ENCODE measurements around the gene CDC123. TPM values are rescaled to one million over a fixed set of nuclear protein-coding genes. Genes with fewer than 3 reads are reported as not detected.

Gene CDC123
- total RNA-seq, 1 donor from 2014 or later = 88.5 TPM

DNA sequence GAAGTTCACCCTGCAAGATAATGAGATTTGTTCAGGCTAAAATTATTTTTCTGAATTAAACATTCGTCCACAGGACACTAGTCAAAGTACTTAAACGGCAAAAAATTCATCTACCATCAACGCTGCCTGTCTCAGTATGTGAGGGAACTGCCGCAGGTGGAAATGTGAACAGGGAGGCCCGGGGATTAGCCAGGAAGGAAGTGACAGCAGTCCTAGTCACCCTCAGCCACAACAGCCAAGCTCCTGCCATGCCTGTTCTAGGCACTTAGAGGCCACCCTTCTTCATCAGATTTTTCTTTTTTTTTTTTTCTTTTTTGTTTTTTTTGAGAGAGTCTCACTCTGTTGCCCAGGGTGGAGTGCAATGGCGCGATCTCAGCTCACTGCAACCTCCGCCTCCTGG, 9.7 kb upstream of the CDC123 start:
- Histone ChIP-seq H3K4me3 (ENCODE audit: low read depth, low read length) (no peak overlapping the region), H3K27me3 (ENCODE audit: control insufficient read depth, insufficient read depth, low read length) (no peaks in the 10 kb centered on the region), H3K36me3 (ENCODE audit: control insufficient read depth, insufficient read depth, low read length) (peaks cover 7% of the 10 kb centered on the region)
- DNase-seq (ENCODE audit: low read depth) (peak; percentile 46), FAIRE-seq (no peak)
- TF ChIP-seq, protein P1, sequence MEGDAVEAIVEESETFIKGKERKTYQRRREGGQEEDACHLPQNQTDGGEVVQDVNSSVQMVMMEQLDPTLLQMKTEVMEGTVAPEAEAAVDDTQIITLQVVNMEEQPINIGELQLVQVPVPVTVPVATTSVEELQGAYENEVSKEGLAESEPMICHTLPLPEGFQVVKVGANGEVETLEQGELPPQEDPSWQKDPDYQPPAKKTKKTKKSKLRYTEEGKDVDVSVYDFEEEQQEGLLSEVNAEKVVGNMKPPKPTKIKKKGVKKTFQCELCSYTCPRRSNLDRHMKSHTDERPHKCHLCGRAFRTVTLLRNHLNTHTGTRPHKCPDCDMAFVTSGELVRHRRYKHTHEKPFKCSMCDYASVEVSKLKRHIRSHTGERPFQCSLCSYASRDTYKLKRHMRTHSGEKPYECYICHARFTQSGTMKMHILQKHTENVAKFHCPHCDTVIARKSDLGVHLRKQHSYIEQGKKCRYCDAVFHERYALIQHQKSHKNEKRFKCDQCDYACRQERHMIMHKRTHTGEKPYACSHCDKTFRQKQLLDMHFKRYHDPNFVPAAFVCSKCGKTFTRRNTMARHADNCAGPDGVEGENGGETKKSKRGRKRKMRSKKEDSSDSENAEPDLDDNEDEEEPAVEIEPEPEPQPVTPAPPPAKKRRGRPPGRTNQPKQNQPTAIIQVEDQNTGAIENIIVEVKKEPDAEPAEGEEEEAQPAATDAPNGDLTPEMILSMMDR (IDR thresholded peaks at IDR 0.05; ENCODE audit: insufficient read depth, low read length, severe bottlenecking) = no peak

DNA sequence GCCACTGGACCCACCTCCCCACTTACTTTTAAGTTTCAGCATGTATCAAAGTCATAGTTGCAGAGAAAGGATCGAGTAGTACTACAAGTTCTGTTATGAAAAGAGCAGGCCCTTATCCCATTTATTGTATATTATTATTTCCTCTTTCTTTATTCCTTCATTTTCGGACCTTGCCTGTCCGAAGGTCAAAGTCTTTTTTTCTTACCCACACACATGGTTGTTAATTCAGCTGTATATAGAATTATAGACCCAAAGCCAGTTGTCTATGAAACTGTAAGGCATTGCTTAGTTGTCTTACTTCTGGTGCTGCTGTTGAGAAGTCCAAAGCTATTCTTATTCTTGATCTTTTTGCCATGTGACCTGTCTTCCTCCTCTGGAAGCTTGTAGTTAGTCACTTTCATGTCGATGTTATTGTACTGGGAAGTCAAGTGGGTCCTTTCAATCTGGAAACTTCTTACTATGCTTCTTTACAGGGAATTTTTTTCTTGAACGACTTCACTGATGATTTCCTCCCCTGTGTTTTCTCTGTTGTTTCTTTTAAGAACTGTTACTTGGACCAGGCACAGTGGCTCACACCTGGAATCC, 8.6 kb upstream of the CDC123 start:
- TF ChIP-seq, protein P1 (IDR thresholded peaks at IDR 0.05; ENCODE audit: insufficient read depth, low read length, severe bottlenecking) = no peak
- Histone ChIP-seq H3K4me3 (ENCODE audit: low read depth, low read length) (no peak overlapping the region), H3K36me3 (ENCODE audit: control insufficient read depth, insufficient read depth, low read length) (peaks cover 7% of the 10 kb centered on the region), H3K27me3 (ENCODE audit: control insufficient read depth, insufficient read depth, low read length) (no peaks in the 10 kb centered on the region)
- DNase-seq (ENCODE audit: low read depth) (no peak), FAIRE-seq (no peak)

DNA sequence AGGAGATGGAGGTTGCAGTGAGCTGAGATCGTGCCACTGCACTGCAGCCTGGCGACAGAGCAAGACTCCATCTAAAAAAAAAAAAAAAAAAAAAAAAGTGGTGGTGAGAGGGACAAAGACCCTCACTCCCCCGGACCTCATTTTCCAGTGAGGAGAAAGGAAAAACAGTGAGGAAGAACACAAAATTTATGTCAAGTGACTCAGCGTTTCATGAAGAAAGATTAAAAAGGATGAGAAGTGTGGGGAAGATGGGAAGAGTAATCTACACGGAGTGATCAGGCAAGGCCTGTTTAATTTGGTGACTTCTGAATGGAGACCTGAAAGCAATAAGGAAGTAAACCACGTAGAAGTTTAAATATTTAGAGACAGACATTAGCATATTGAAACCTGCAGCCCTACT, 7.3 kb upstream of the CDC123 start:
- no peak for FAIRE-seq
- TF ChIP-seq, protein P1 (IDR thresholded peaks at IDR 0.05; ENCODE audit: insufficient read depth, low read length, severe bottlenecking) = no peak
- Histone ChIP-seq H3K27me3 (ENCODE audit: control insufficient read depth, insufficient read depth, low read length) (no peaks in the 10 kb centered on the region), H3K36me3 (ENCODE audit: control insufficient read depth, insufficient read depth, low read length) (peaks cover 6% of the 10 kb centered on the region), H3K4me3 (ENCODE audit: low read depth, low read length) (no peak overlapping the region)
- no peak for DNase-seq (ENCODE audit: low read depth)

DNA sequence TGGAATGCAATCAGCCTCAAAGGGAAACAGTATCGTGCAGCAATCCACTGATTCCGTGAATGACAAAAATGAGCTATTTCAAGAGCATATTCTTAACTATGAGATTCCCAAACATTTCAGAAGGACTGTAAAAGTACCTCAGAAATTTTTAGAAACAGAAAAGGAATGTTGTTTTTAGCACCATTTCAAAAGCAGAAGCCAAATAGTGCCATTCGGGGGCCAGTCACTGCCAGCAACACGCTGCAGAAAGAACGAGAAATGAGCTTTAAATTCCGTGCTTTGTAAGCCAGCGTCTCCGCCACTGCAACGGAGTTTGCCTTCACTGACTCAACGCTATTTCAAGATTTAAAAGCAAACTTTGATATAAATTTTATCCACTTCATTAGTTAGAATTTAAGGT, 6.6 kb upstream of the CDC123 start:
- DNase-seq (ENCODE audit: low read depth) (no peak), FAIRE-seq (no peak)
- H3K4me3 ChIP-seq (ENCODE audit: low read depth, low read length) = no peak overlapping the region
- peaks cover 6% of the 10 kb centered on the region for H3K36me3 ChIP-seq (ENCODE audit: control insufficient read depth, insufficient read depth, low read length)
- TF ChIP-seq, protein P1 (IDR thresholded peaks at IDR 0.05; ENCODE audit: insufficient read depth, low read length, severe bottlenecking) = no peak
- H3K27me3 ChIP-seq (ENCODE audit: control insufficient read depth, insufficient read depth, low read length) = no peaks in the 10 kb centered on the region

DNA sequence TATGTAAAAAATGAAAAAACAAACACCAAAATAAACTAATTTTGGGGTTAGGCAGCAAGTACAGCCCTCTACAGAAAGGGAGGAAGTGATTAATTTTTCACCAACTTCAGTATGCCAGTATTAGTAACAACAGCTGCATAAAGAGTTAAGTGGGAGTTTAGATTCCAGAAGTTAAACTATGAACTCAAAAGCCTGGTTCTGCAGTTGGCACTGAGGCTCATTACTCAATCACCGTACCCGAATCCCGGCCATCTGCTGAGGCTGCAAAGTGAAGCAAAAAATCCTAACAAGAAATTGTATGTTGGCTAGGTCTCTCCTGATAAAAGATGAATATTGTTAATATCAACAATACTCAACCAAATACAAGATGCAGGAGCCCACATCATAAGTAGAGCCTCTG, 4.3 kb upstream of the CDC123 start:
- TF ChIP-seq, protein P1 (IDR thresholded peaks at IDR 0.05; ENCODE audit: insufficient read depth, low read length, severe bottlenecking) = no peak
- Histone ChIP-seq H3K4me3 (ENCODE audit: low read depth, low read length) (no peak overlapping the region), H3K27me3 (ENCODE audit: control insufficient read depth, insufficient read depth, low read length) (no peaks in the 10 kb centered on the region), H3K36me3 (ENCODE audit: control insufficient read depth, insufficient read depth, low read length) (peaks cover 3% of the 10 kb centered on the region)
- no peak for FAIRE-seq
- no peak for DNase-seq (ENCODE audit: low read depth)

DNA sequence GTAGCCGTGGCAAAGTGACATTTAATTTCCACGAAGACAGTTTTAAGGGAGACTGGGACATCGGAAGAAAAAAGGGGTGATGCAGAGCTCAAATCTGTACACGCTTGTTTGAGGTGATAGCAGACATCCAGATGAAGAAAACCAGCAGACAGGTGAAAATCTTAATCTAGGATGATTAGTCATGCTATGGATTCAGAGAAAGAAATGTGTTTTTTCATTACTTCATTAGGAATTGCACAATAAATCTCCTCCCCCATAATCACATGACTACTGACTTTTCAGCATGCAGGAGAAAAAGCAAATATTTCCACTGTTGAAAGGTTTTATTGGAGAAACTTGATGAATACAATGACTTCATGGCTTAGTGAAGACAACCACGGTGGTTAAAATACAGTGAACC, 2.8 kb upstream of the CDC123 start:
- no peak for FAIRE-seq
- TF ChIP-seq, protein P1 (IDR thresholded peaks at IDR 0.05; ENCODE audit: insufficient read depth, low read length, severe bottlenecking) = no peak
- H3K36me3 ChIP-seq (ENCODE audit: control insufficient read depth, insufficient read depth, low read length) = peaks cover 1% of the 10 kb centered on the region
- no peak overlapping the region for H3K4me3 ChIP-seq (ENCODE audit: low read depth, low read length)
- DNase-seq (ENCODE audit: low read depth) = peak; percentile 84
- no peaks in the 10 kb centered on the region for H3K27me3 ChIP-seq (ENCODE audit: control insufficient read depth, insufficient read depth, low read length)
